HUES64 (cell line): ENCODE results near the gene THBD.

Experiments used
- H3K27ac ChIP-seq: 2 replicates; pipeline ENCODE4 v1.7.0; 2013; ENCODE audit warnings: low read depth, low read length, inconsistent platforms
- H3K27me3 ChIP-seq: 2 replicates; pipeline ENCODE4 v1.6.1; 2013; ENCODE audit warnings: mild to moderate bottlenecking, low read length; ENCODE audit not compliant: insufficient read depth
- H3K36me3 ChIP-seq: 2 replicates; pipeline ENCODE4 v1.6.1; 2013; ENCODE audit warnings: mild to moderate bottlenecking, low read length; ENCODE audit not compliant: insufficient read depth
- H3K4me1 ChIP-seq: 2 replicates; pipeline ENCODE4 v1.6.1; 2013; ENCODE audit warnings: mild to moderate bottlenecking, low read length, moderate library complexity; ENCODE audit not compliant: insufficient read depth
- H3K4me3 ChIP-seq: 2 replicates; pipeline ENCODE4 v1.5.1; 2013; ENCODE audit warnings: mild to moderate bottlenecking, low read length, moderate library complexity
- H3K9ac ChIP-seq: 2 replicates; pipeline ENCODE4 v1.6.1; 2013; ENCODE audit warnings: mild to moderate bottlenecking, low read depth, low read length
- H3K9me3 ChIP-seq: 2 replicates; pipeline ENCODE4 v1.6.1; 2013; ENCODE audit warnings: low read depth, low read length; ENCODE audit not compliant: insufficient read depth
- WGBS: fragments of 150-250, 120-280 bp; methylation state at CpG from one replicate; pipeline ENCODE4 v1.1.7; 2013; ENCODE audit warnings: missing lambda C conversion rate; 5-methylcytosine and 5-hydroxymethylcytosine counted together

The THBD gene

DNA sequence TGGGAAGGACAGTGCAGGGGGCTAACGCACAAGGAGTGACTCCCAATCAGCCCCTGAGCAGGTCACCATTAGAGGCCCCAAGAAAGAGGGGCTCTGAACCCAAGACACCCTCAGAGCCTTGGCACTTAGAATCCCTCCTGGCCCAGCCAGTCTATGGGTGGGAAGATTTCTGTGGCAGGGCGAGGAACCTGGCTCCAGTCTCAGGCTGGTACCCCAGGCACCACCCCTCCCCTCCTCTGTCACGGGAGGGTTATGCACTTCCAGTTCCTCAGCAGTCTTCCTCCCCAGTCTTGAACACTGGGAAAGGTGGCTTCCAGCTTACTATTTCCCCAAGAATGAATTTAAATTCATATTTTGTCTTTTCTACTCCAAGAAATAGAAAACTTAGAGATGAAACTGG lies 42.0 kb downstream of the THBD start:
- Histone ChIP-seq H3K36me3 (no peaks in the 10 kb centered on the region), H3K9ac (no peak overlapping the region), H3K27me3 (no peaks in the 10 kb centered on the region), H3K27ac (no peak overlapping the region), H3K4me3 (no peak overlapping the region), H3K9me3 (no peaks in the 10 kb centered on the region), H3K4me1 (peaks cover 8% of the 10 kb centered on the region)
- 87% methylated on average over 3 of the region's 3 CpGs for WGBS

GRCh38 chr20:23005776-23006175 lies 43.7 kb downstream of the THBD start:
- Histone ChIP-seq H3K27ac (no peak overlapping the region), H3K36me3 (no peaks in the 10 kb centered on the region), H3K4me1 (peaks cover 8% of the 10 kb centered on the region), H3K9me3 (no peaks in the 10 kb centered on the region), H3K27me3 (no peaks in the 10 kb centered on the region), H3K9ac (no peak overlapping the region), H3K4me3 (no peak overlapping the region)

DNA sequence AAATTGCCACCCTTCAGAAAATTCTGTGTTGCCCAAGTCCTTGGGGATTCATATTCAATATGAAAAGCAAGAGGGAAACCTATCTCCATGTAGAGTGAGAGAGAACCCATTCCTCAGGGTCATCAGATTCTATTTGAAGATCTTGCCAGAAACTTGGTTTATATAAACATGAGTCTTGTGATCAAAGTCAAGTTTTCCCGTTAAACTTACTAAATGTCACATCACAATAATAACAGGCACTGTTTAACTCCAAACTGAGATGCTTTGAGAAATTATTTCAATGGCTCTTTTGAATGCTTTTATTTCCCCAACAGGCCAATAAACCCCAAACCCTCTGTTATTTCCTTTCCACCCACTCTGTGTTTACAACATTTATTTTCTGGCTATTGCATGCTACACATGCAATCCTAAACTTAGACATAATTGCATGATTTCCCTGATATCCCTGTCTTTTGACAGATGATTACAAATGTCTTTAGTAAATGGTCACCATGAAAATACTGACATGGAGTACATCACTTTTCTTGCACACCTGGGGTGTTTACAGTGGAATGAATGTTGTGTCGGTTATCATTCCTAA lies 45.5 kb downstream of the THBD start:
- WGBS: 88% methylated on average over 2 of the region's 2 CpGs
- Histone ChIP-seq H3K36me3 (no peaks in the 10 kb centered on the region), H3K9ac (no peak overlapping the region), H3K27ac (no peak overlapping the region), H3K9me3 (no peaks in the 10 kb centered on the region), H3K27me3 (no peaks in the 10 kb centered on the region), H3K4me1 (peaks cover 8% of the 10 kb centered on the region), H3K4me3 (no peak overlapping the region)

DNA sequence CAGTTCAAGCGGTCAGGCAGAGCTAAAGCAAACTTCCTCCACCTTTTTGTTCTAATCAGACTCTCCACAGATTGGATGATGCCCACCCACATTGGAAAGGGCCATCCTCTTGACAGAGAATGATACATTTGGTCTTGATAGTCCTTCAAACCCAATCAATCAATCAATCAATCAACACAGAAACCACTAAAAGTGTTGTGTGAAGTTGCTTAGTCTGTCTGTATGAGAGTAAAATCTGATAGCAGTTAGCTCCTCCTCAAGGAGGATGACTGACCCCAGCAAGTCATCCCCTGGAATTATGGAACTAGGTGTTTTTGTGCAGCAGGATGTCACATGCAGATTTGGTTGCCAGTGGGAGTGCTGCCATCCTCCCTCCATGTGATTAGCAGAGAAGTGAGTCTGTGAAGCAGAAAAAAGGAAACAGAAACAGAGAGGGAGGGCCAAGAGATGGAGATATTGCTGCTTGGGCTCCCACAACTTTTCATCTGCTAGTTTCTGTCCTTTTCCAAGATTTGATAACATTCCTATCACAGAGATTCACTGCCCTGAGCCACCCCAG lies 46.3 kb downstream of the THBD start:
- no peak overlapping the region for H3K9ac ChIP-seq
- H3K36me3 ChIP-seq: no peaks in the 10 kb centered on the region
- WGBS: 95% methylated on average over 1 of the region's 1 CpG
- no peaks in the 10 kb centered on the region for H3K27me3 ChIP-seq
- no peak overlapping the region for H3K27ac ChIP-seq
- peaks cover 7% of the 10 kb centered on the region for H3K4me1 ChIP-seq
- H3K9me3 ChIP-seq: no peaks in the 10 kb centered on the region
- H3K4me3 ChIP-seq: no peak overlapping the region

DNA sequence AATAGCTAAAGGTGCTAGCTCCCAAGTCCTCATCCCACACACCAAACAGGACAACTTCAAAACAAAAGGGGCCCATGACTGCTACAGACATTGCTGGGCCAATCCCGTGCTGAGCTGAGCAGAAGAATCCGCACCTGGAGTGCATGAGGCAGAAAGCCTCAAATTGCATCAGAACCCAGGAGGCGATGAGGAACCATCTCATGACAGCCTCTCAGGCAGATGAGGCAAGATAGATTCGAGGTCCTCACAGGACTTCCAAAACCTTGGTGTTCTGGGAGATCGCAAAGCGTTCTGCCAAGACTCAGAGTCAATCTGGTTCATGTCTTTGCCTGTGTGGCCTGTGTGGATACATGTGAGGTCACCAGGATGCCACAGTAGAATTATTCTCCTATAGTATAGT lies 47.2 kb downstream of the THBD start:
- H3K4me1 ChIP-seq: no peaks in the 10 kb centered on the region
- H3K9ac ChIP-seq: no peak overlapping the region
- H3K36me3 ChIP-seq: no peaks in the 10 kb centered on the region
- no peak overlapping the region for H3K27ac ChIP-seq
- 94% methylated on average over 6 of the region's 6 CpGs for WGBS
- H3K9me3 ChIP-seq: no peaks in the 10 kb centered on the region
- H3K4me3 ChIP-seq: no peak overlapping the region
- no peaks in the 10 kb centered on the region for H3K27me3 ChIP-seq

DNA sequence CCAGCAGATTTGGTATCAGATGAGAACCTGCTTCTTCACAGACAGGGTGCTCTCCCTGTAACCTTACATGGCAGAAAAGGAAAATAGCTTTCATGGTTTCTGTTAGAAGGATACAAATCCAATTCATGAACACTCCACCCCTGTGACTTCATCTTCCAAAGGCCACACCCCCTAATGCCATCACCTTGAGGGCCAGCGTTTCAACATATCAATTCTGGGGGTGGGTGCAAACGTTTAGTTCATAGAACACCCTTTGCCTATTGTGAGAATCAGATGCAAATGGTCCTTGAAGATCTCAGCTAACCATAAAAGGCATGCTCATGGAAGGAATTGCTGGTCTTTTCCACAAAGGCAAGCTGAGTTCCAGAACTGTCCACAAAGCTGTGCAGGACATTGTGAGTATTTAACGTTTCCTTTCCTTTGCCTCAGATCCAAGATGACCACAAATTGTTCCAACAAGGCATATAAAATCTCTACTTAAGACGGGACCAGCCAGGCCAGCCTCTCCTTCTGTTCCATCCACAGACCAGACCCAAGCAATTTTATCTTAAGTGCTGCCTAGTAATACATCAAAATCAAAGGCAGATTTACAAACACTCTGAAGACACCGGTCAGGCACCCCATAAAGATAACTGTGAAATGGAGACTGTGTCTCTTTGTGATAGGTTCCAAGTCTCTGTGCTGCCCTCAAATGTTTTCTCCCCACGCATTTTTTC lies 49.1 kb downstream of the THBD start:
- WGBS: 87% methylated on average over 6 of the region's 6 CpGs
- H3K4me3 ChIP-seq: no peak overlapping the region

GRCh38 chr20:22999756-23000155 lies 49.7 kb downstream of the THBD start:
- H3K36me3 ChIP-seq: no peaks in the 10 kb centered on the region
- no peak overlapping the region for H3K4me3 ChIP-seq
- no peak overlapping the region for H3K27ac ChIP-seq
- no peaks in the 10 kb centered on the region for H3K4me1 ChIP-seq
- no peaks in the 10 kb centered on the region for H3K27me3 ChIP-seq
- 89% methylated on average over 4 of the region's 4 CpGs for WGBS
- no peak overlapping the region for H3K9ac ChIP-seq
- peaks cover under 1% of the 10 kb centered on the region; the same call in 1 of the 2 replicates for H3K9me3 ChIP-seq

More for the DNA sequence above, 49.1 kb downstream of the THBD start:
- Histone ChIP-seq H3K4me1 (no peaks in the 10 kb centered on the region), H3K9me3 (no peaks in the 10 kb centered on the region), H3K27me3 (no peaks in the 10 kb centered on the region), H3K9ac (no peak overlapping the region), H3K36me3 (no peaks in the 10 kb centered on the region), H3K27ac (no peak overlapping the region)

- Histone ChIP-seq H3K27ac (no peak overlapping the region), H3K4me3 (no peak overlapping the region), H3K9me3 (peaks cover 13% of the 10 kb centered on the region), H3K36me3 (no peaks in the 10 kb centered on the region), H3K9ac (no peak overlapping the region), H3K4me1 (no peaks in the 10 kb centered on the region), H3K27me3 (no peaks in the 10 kb centered on the region)
- 97% methylated on average over 2 of the region's 2 CpGs for WGBS
Measured at GRCh38 chr20:22998476-22998875, 51.0 kb downstream of the THBD start.

DNA sequence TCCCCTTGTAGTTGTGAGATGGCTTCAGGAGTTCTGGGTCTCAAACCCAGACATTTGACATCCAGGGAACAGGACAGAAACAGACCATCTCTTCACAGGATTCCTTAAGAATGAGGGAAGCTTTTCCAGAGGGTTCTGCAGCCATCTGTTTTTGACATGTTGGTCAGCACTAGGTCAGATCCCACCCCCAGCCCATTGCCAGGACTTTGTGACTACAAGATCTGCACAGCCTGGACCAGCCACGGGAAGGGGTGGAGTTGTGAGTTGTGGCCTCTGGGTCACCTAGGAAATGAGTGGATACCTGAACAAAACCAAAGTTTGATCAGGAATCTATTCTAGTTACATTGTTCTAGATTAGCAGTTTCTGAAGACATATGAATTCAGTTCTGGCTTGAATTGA lies 53.5 kb downstream of the THBD start:
- 80% methylated on average over 1 of the region's 1 CpG for WGBS
- H3K9ac ChIP-seq: no peak overlapping the region
- no peaks in the 10 kb centered on the region for H3K4me1 ChIP-seq
- no peak overlapping the region for H3K4me3 ChIP-seq
- H3K27me3 ChIP-seq: no peaks in the 10 kb centered on the region
- H3K36me3 ChIP-seq: no peaks in the 10 kb centered on the region
- H3K27ac ChIP-seq: no peak overlapping the region
- H3K9me3 ChIP-seq: peaks cover 14% of the 10 kb centered on the region
